ENCODE results near the gene USP38.

The USP38 gene

DNA sequence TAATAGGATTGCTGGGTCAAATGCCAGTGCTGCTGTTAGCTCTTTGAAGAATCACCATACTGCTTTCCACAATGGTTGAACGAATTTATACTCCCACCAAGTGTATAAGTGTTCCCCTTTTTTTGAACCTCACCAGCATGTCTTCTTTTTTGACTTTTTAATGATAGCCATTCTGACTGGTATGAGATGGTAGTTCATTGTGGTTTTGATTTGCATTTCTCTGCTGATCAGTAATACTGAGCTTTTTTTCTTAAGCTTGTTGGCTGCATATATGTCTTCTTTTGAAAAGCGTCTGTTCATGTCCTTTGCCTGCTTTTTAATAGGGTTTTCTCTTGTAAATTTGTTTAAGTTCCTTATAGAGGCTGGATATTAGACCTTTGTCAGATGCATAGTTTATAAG lies 14.8 kb downstream of the USP38 start:
- TF ChIP-seq POLR2A (IDR thresholded peaks at IDR 0.05; ENCODE audit: extremely low read depth, insufficient read length) (no peak), MYC (IDR thresholded peaks at IDR 0.05; ENCODE audit: low read depth, low read length) (no peak), CTCF (IDR thresholded peaks at IDR 0.05; ENCODE audit: low read depth, low read length) (no peak), MAX (IDR thresholded peaks at IDR 0.05; ENCODE audit: low read depth, low read length) (no peak)
- no peak for DNase-seq (ENCODE audit: low read depth)
- H3K4me3 ChIP-seq (ENCODE audit: low read depth, low read length): no peak overlapping the region

DNA sequence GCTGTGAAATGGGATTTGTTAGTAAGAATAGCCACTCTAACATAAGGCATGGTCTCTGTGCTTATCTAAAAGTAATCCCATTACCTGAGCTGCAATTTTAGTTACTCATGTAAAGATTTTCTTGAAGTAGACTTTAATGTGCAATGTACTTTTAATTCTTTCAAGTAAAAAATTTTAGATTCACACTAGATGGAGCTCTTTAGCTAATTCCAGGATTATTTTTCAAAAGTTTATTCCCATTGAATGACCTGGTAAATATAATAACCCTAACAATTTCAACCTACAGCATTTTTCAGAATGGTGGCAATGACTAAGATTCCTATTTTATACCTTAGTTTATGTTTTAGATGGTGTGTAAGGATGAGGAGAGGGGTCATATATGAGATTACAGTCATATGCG lies 18.1 kb downstream of the USP38 start:
- no peak overlapping the region for H3K4me3 ChIP-seq (ENCODE audit: low read depth, low read length)
- TF ChIP-seq POLR2A (IDR thresholded peaks at IDR 0.05; ENCODE audit: extremely low read depth, insufficient read length) (no peak), MAX (IDR thresholded peaks at IDR 0.05; ENCODE audit: low read depth, low read length) (no peak), CTCF (IDR thresholded peaks at IDR 0.05; ENCODE audit: low read depth, low read length) (no peak), MYC (IDR thresholded peaks at IDR 0.05; ENCODE audit: low read depth, low read length) (no peak)
- DNase-seq (ENCODE audit: low read depth): no peak

DNA sequence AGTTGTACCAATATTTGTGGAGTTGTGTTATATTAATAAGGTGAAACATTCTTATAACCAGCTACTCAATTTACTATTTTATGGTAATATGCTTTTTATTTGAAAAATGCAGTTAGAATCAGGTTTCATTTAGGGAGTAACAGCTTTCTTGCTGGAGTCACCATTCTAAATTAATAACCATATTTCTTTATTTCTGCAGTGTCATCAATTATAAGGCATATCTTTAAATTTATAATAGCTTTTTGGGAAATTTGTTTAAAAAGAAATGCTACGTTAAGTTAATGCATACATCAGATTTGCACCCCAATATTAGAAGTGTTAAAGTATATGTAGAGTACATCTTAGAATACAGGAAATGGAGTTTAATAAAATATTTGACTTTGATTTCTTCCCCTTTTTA lies 18.9 kb downstream of the USP38 start:
- no peak overlapping the region for H3K4me3 ChIP-seq (ENCODE audit: low read depth, low read length)
- no peak for DNase-seq (ENCODE audit: low read depth)
- TF ChIP-seq POLR2A (IDR thresholded peaks at IDR 0.05; ENCODE audit: extremely low read depth, insufficient read length): no peak
- TF ChIP-seq CTCF (IDR thresholded peaks at IDR 0.05; ENCODE audit: low read depth, low read length): no peak
- no peak for TF ChIP-seq MYC (IDR thresholded peaks at IDR 0.05; ENCODE audit: low read depth, low read length)
- no peak for TF ChIP-seq MAX (IDR thresholded peaks at IDR 0.05; ENCODE audit: low read depth, low read length)

- DNase-seq (ENCODE audit: low read depth): no peak
- H3K4me3 ChIP-seq (ENCODE audit: low read depth, low read length): no peak overlapping the region
- no peak for TF ChIP-seq POLR2A (IDR thresholded peaks at IDR 0.05; ENCODE audit: extremely low read depth, insufficient read length)
- no peak for TF ChIP-seq MYC (IDR thresholded peaks at IDR 0.05; ENCODE audit: low read depth, low read length)
- no peak for TF ChIP-seq MAX (IDR thresholded peaks at IDR 0.05; ENCODE audit: low read depth, low read length)
- no peak for TF ChIP-seq CTCF (IDR thresholded peaks at IDR 0.05; ENCODE audit: low read depth, low read length)
Observed at GRCh38 chr4:143207555-143207954, 22.8 kb downstream of the USP38 start.

GRCh38 chr4:143212566-143212965 lies 27.8 kb downstream of the USP38 start:
- no peak for DNase-seq (ENCODE audit: low read depth)
- TF ChIP-seq MYC (IDR thresholded peaks at IDR 0.05; ENCODE audit: low read depth, low read length) (no peak), CTCF (IDR thresholded peaks at IDR 0.05; ENCODE audit: low read depth, low read length) (no peak), MAX (IDR thresholded peaks at IDR 0.05; ENCODE audit: low read depth, low read length) (no peak), POLR2A (IDR thresholded peaks at IDR 0.05; ENCODE audit: extremely low read depth, insufficient read length) (no peak)
- H3K4me3 ChIP-seq (ENCODE audit: low read depth, low read length): no peak overlapping the region

GRCh38 chr4:143215873-143216272 lies 31.2 kb downstream of the USP38 start:
- no peak overlapping the region for H3K4me3 ChIP-seq (ENCODE audit: low read depth, low read length)
- no peak for DNase-seq (ENCODE audit: low read depth)
- TF ChIP-seq CTCF (IDR thresholded peaks at IDR 0.05; ENCODE audit: low read depth, low read length) (no peak), MYC (IDR thresholded peaks at IDR 0.05; ENCODE audit: low read depth, low read length) (no peak), MAX (IDR thresholded peaks at IDR 0.05; ENCODE audit: low read depth, low read length) (no peak), POLR2A (IDR thresholded peaks at IDR 0.05; ENCODE audit: extremely low read depth, insufficient read length) (no peak)
